Activated CD4-positive, alpha-beta T cell treated with anti-CD3 and anti-CD28 coated beads for 4 hours (primary cell): ENCODE data around the gene PTGDR.

Source experiments
- DNase-seq, 2 donors: peaks; one replicate each; pipeline ENCODE4 v3.0.0-alpha.2; 2020

Gene PTGDR

GRCh38 chr14:52267501-52268278 is at the start of gene PTGDR:
PTGDR (plus strand) TSS chr14:52267698; CDS start chr14:52267815, 117 bp downstream.
- DNase-seq: peak; percentile 20 to 30

DNA sequence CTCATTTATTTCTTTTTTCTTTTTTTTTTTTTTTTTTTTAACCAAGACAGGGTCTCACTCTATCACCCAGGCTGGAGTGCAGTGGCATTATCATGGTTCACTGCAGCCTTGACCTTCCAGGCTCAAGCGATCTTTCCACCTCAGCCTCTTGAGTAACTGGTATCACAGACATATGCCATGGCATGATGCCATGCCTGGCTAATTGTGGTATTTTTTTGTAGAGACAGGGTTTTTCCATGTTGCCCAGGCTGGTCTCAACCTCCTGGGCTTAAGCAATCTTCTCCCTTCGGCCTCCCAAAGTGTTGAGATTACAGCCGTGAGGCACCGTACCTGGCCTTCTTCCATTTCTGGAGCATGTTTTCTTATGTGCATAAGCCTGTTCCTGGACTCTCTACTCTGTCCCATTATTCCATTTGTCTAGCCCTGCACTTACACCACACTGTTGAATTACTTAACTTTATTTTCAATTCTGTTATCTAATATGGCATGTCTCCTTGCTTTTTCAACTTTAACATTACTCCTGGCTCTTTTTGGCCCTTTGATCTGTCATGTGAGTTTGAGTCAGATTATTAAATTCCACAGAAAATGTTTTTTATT is 47.9 kb upstream of the PTGDR start:
- no peak for DNase-seq

GRCh38 chr14:52220924-52221811 is 46.3 kb upstream of the PTGDR start:
- no peak for DNase-seq

DNA sequence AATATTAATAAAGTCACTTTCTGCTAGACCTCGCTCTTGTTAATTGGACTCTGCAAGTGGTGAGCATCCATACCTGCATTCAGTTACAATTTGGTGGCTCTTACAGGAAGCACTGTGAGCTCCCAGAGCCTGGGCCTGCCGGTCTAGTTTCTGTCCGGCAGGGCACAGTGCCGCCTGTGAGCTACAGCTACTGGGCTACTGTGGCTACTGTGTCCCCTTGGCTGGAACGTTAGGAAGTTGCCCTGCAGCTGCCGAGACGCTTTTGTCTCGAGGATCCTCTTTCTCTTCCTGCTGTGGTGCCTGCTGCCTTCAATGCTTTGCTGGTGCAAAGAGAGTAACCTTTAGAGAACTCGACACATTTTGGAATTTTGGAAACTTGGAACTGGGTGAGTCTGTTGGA is 44.6 kb upstream of the PTGDR start:
- DNase-seq: no peak

- no peak for DNase-seq
These were observed 39.8 kb upstream of the PTGDR start for GRCh38 chr14:52227619-52228222.

DNA sequence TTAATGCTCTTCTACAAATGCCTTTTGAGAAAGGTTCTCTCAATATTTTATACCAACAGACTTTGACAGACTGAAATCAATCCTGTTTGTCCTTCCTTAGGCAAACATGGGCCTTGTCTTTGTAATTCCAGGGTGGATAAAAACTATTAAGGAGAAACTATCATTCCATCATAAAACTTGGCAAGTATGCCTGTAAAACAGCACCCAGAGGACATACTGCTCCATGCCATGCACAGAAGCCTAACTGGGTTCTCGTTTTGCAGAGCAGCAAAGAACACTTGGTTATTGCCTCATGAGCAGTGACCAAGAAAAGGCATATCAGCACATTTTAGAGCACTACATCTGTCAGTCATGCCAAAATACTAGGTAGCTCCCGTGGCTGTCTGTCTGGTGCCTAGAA is 33.8 kb upstream of the PTGDR start:
- no peak for DNase-seq

GRCh38 chr14:52235434-52235833 is 32.1 kb upstream of the PTGDR start:
- DNase-seq: no peak

DNA sequence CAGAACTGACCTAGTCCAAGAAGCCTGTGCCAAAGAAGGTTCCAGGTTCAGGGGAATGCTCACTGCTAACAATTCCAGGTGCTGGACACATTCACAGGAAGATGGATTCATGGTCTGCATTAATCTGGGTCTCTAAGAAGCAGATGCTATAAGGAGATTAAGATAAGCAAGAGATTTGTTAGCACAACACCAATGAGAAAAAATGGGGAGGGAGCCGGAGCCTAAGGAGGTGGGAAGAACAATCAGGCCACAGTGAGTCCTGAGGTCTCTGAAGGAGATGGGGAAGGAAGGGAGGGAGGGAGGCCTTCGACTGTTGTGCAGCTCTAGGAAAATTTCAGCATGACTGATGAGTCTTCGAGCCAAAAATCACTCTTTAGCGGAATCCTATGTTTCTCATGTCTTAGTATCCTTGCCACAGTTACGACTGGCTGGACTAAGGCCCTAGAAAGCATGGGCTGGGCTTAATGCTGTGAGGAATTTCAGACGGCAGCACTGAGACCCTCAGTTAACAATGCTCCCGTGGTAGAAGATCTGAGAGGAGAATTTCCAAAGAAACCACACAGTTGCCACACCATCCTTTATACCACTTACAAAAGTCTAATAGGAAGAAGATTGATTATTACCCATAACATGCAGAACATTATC is 31.5 kb upstream of the PTGDR start:
- DNase-seq: no peak

DNA sequence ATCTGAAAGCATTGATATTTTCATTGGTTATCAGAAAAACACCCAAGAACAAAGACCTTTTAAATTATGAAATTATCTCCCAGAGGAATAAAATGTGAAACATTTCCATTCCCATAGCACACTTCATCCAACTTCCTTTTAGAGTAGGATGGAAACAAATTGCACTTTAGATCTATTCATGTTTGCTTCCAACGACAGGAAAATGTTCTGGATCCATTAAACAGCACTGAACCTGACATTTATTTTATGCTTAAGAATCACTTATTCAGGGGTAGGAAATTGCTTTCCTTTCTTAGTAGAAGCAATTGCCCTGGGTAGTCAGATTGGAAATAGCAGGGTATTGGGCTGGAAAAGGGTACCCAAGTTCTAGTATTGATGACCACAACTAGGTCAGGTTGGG is 28.8 kb upstream of the PTGDR start:
- DNase-seq: no peak

GRCh38 chr14:52240623-52241022 is 26.9 kb upstream of the PTGDR start:
- no peak for DNase-seq

DNA sequence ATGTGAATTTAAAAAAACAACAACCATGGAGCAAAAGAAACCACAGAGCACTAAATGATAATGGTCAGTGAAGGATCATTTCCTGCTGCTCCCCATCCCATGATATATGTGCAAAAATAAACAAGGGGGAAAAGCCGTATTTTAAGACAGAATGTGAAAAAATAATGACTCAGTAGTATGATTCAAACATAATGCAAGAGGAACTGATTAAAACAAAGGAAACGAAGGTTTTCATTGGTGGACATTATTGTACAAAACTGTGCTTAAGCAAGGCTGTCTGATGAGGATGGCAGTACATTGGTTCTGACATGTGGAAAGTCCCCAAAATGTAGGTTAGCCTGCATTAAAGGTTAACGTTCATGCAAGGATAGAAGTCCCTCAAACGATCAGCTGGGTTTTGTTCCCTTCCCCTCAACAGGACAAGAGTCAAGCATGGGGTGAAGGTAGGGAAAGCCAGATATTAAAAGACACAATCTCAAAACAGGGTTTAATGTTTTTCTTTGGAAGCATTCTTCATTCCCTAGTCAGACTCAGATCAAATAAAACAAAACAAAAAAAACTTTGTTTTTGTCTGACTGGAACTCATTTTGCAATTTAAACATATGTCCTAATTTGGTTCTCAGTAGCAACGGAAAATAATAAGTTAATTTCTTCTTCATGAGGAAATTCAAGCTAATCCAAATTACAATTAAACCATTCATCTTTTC is 26.3 kb upstream of the PTGDR start:
- no peak for DNase-seq

DNA sequence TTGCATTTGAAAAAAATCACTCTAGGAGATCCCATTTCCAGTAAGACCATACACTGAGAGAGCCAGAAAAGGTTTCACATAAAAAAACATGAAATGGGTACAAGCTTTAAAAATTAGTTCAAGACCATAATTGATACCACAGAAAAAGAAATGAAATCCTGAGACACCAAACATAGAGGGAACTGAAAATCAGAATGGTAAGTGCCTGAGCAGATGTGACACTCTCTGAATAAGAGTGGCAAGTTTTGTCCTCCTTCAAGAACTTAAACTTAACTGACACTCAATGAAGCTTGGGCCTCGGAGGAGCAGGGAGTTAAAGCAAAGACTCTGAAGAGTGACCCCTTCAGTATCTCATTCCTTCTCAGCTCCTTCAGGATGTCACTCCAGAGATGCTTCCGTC is 23.2 kb upstream of the PTGDR start:
- DNase-seq: no peak

GRCh38 chr14:52244997-52245396 is 22.5 kb upstream of the PTGDR start:
- DNase-seq: no peak

- DNase-seq: no peak
These were observed 19.4 kb upstream of the PTGDR start for GRCh38 chr14:52248057-52248456.

DNA sequence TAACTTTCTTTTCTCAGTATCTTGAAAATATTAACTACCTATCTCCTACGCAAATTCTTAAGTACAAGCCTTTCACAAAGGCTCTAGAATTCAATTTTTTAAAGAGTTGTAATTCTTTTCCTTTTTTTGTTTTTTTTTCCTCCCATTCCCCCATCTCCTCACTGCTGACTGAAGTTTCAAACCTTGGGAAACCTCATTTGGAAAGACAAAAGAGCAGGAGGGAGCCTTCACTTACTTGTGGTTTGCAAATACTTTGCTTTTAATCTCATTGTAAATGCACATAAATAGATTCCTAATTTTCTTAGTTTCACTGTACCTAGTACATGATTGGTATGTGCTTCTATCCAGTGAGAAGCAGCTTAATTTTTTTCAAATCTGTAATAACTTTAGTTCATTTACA is 15.8 kb upstream of the PTGDR start:
- no peak for DNase-seq

GRCh38 chr14:52253503-52253902 is 14.0 kb upstream of the PTGDR start:
- no peak for DNase-seq

DNA sequence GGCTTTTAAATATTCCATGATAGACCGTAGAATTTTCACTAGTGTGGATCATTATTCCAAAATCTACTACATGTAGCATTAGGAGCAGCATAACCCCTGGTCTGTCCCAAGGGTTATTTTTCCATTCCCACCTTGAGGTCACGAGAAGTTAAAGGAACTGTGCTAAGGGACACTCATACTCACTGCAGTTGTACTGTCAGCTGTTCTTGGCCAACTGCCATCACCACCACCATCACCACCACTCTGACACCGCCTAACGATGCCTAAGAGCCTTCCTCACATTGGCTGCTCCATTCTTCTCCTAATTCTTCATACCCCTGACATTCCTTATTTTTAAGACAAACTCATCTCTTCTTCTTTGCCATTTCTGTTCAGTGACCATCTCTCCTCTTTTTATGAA is 13.4 kb upstream of the PTGDR start:
- no peak for DNase-seq

DNA sequence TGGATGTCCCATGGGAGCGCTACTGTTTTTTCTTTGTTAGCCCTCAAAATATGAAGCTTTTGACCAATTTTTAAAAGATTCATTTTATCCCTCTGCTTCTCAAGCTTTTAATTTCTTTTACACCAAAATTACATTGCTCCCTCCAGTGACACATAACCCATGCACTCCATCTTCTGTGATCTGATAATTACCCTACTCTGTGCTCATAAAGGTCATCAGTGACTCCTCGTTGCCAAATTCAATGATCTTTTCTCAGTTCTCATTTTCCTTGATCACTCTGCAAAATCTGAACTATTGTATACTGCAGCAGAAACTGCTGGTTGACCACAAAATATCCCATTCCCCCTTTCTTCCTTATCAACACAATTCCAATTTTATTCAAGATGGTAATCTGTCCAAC is 8.7 kb upstream of the PTGDR start:
- no peak for DNase-seq

GRCh38 chr14:52259434-52259833 is 8.1 kb upstream of the PTGDR start:
- DNase-seq: no peak

- no peak for DNase-seq
These were observed 4.9 kb upstream of the PTGDR start for GRCh38 chr14:52262600-52262999.

DNA sequence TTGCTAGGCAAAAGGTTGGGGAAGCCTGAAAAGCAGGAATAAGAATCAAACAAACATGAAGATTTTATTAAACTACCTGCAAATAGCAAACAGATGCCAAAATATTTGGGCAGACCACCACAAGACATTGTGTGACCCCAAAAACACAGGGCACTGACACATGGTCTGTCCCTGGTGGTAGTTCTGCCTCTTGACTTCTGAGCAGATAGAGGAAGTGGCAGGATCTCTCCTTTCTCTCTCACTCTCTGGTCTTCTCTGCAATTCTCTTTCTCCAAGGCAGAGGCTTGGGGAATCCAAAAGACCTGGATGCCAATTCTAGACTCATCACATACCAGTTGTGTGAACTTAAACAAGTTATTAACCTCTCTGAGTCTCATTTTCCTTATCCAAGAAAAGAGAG is 4.3 kb upstream of the PTGDR start:
- DNase-seq: no peak

DNA sequence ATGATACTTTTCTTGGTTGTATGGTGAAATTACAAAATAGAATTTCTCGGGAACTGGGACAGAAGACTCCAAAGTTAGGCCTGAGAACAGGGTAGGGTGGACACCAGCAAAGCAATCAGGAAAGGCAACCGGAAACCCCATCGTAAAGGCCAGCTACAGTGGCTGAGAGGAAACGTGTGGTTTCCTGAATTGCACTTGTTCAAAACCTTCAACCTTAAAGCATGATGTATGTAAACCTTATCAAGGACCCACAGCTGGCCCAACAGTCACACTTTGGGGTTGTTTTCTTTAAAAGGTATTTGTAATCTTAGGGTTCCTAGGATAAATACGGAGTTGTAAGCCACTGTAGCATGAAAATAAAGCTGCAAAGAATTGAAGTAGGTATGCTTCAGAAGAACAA is 2.2 kb upstream of the PTGDR start:
- DNase-seq: no peak
